Kidney (tissue), 14 donors: ENCODE results near the gene THBD. TPM values are rescaled to one million over a fixed set of nuclear protein-coding genes. Genes with fewer than 3 reads are reported as not detected.

Experiments
- DNase-seq, 5 donors: peaks; one replicate each; pipeline ENCODE4 v3.0.0-alpha.2; 2013 to 2020
- FAIRE-seq: peaks from 2 replicates; lab custom pipeline; 2012; peaks lifted over from hg19 to GRCh38; lab: Jason Lieb, UNC
- H3K27ac ChIP-seq, 2 donors: one replicate each; pipeline ENCODE4 v1.7.0; 2013; ENCODE audit warnings: low read depth in 2 of 2, low read length in 2 of 2, inconsistent platforms in 1 of 2
- H3K27me3 ChIP-seq: one replicate; pipeline ENCODE4 v1.7.1; 2013; ENCODE audit warnings: low read length, inconsistent platforms; ENCODE audit not compliant: control insufficient read depth, insufficient read depth
- H3K36me3 ChIP-seq, 3 donors: one replicate each; pipeline versions ENCODE4 v1.7.0 to v1.7.1; 2013; ENCODE audit warnings: low read length in 3 of 3, control low read depth in 1 of 3, inconsistent platforms in 1 of 3; ENCODE audit not compliant: insufficient read depth in 3 of 3, control insufficient read depth in 2 of 3
- H3K4me1 ChIP-seq, 3 donors: one replicate each; pipeline versions ENCODE4 v1.7.0 to v1.7.1; 2013; ENCODE audit warnings: low read length in 3 of 3, inconsistent platforms in 1 of 3, low read depth in 1 of 3; ENCODE audit not compliant: control insufficient read depth in 2 of 3, insufficient read depth in 2 of 3
- H3K4me3 ChIP-seq, 3 donors: one replicate each; pipeline versions ENCODE4 v1.7.0 to v1.8.1; 2013; ENCODE audit warnings: low read length in 3 of 3, control low read depth in 1 of 3, inconsistent platforms in 1 of 3
- H3K9ac ChIP-seq, 3 donors: one replicate each; pipeline versions ENCODE4 v1.7.0 to v1.7.1; 2013; ENCODE audit warnings: low read length in 3 of 3, control low read depth in 1 of 3, inconsistent platforms in 1 of 3
- H3K9me3 ChIP-seq, 3 donors: one replicate each; pipeline versions ENCODE4 v1.7.0 to v1.7.1; 2013; ENCODE audit warnings: low read length in 3 of 3, control low read depth in 1 of 3, inconsistent platforms in 1 of 3; ENCODE audit not compliant: control insufficient read depth in 2 of 3, insufficient read depth in 1 of 3
- CTCF ChIP-seq: IDR thresholded peaks from 3 replicates; pipeline ENCODE4 v1.5.1; 2012; ENCODE audit warnings: mild to moderate bottlenecking, moderate library complexity, borderline replicate concordance; ENCODE audit not compliant: insufficient read depth; ENCODE audit errors: extremely low read depth
- intact Hi-C: fragments of 100-400 bp; cut with DNase I; formaldehyde crosslinking; loops from one replicate; pipeline ENCODE4 v1.11.1; 2022
- polyA plus RNA-seq: library from polyadenylated mRNA; stranded (reverse); fragments of 350-450 nt; fragmentation: Illumina TruSeq; extraction: RNeasy Lipid Tissue Mini Kit (QIAGEN cat#74804); gene quantifications from one replicate; pipeline ENCODE4 v1.2.3, GENCODE V29; 2014; ENCODE audit warnings: low read depth, low replicate concordance; ENCODE audit not compliant: insufficient read depth
- total RNA-seq: library from RNA; stranded (reverse); fragmentation: NEBNext Ultra II Directional; extraction: Animal tissue kit (Norgen Biotek cat#: 25700); gene quantifications from one replicate; pipeline ENCODE4 v1.2.1, GENCODE V29; 2021
- donor health status: control.
- donor health status: control.
- donor health status: control.
- donor health status: control.
- donor health status: control.
- donor health status: DM: yes; HTN: yes; CAD: no.
- donor health status: Normal renal cell carcinoma (clear cell type).

The THBD gene
- total and polyA plus RNA-seq, 2 donors from 2014 or later, result 9.7 to 48.1 TPM

- Histone ChIP-seq H3K4me1 (peaks cover 0 to 9% (median 0%) of the 10 kb centered on the region in 3 donors), H3K27ac (peak overlapping the region in 1 of 2 donors; percentile 77), H3K36me3 (no peaks in the 10 kb centered on the region), H3K9me3 (no peaks in the 10 kb centered on the region), H3K9ac (no peak overlapping the region), H3K27me3 (no peaks in the 10 kb centered on the region), H3K4me3 (no peak overlapping the region)
- TF ChIP-seq CTCF, result no peak
- no peak for FAIRE-seq
- intact Hi-C loops, result no loop called here
- DNase-seq, result peak in 1 of 5 donors; percentile 62
Observed at GRCh38 chr20:23092384-23092756, 42.9 kb upstream of the THBD start.

GRCh38 chr20:23091721-23092383 lies 42.4 kb upstream of the THBD start:
- intact Hi-C loops, result no loop called here
- FAIRE-seq (no peak), DNase-seq (peak in 2 of 5 donors; percentile 47 to 80)
- no peak for TF ChIP-seq CTCF
- no peaks in the 10 kb centered on the region for H3K9me3 ChIP-seq
- no peaks in the 10 kb centered on the region for H3K36me3 ChIP-seq
- H3K4me1 ChIP-seq, result peaks cover 0 to 9% (median 0%) of the 10 kb centered on the region in 3 donors
- H3K4me3 ChIP-seq, result no peak overlapping the region
- H3K27ac ChIP-seq, result peak overlapping the region; percentile 26 to 77
- no peaks in the 10 kb centered on the region for H3K27me3 ChIP-seq
- H3K9ac ChIP-seq, result no peak overlapping the region

GRCh38 chr20:23090878-23091277 lies 41.4 kb upstream of the THBD start:
- intact Hi-C loops, result no loop called here
- H3K27me3 ChIP-seq, result no peaks in the 10 kb centered on the region
- H3K4me3 ChIP-seq, result no peak overlapping the region
- no peak for TF ChIP-seq CTCF
- FAIRE-seq (no peak), DNase-seq (no peak)
- peaks cover 0 to 11% (median 0%) of the 10 kb centered on the region in 3 donors for H3K4me1 ChIP-seq
- H3K9me3 ChIP-seq, result no peaks in the 10 kb centered on the region
- no peak overlapping the region for H3K9ac ChIP-seq
- H3K27ac ChIP-seq, result no peak overlapping the region
- H3K36me3 ChIP-seq, result no peaks in the 10 kb centered on the region
